ENCODE measurements around the gene HMCES.
"Not testable (repeated sequence)": the region's sequence is repeated elsewhere in the genome, so short reads cannot be mapped to it uniquely, and the experiment has no call there.

The HMCES gene

GRCh38 chr3:129259612-129260477 lies 18.8 kb upstream of the HMCES start:
- DNase-seq = no peak

DNA sequence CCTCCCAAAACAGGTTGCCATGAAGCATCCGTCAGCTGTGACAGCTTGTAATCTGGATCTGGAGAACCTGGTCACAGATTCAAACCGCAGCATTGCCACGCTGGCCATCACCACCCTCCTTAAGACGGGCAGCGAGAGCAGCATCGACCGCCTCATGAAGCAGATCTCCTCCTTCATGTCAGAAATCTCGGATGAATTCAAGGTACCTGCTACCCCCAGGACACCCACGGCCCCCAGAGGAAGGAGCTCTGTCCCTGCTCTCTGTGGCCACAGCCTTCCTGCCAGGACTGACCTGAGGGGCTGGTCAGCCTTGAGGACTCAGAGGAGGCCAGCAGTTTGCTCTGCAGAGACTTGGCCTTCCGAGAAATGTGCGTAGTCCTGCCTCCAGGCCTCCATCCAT lies 18.1 kb upstream of the HMCES start:
- no peak for DNase-seq

GRCh38 chr3:129261894-129262293 lies 16.8 kb upstream of the HMCES start:
- DNase-seq = no peak

- no peak for DNase-seq
Observed at GRCh38 chr3:129263161-129263910, 15.3 kb upstream of the HMCES start.

DNA sequence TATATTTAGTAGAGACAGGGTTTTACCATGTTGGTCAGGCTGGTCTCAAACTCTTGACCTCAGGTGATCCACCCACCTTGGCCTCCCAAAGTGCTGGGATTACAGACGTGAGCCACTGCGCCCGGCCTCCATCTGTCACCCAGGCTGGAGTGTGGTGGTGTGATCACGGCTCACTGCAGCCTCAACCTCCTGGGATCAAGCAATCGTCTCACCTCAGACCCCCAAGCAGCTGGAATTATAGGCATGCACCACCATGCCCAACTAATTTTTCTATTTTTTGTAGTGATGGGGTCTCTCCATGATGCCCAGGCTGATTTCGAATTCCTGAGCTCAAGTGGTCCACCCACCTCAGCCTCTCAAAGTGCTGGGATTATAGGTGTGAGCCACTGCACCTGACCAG lies 13.7 kb upstream of the HMCES start:
- not testable (repeated sequence) for DNase-seq

DNA sequence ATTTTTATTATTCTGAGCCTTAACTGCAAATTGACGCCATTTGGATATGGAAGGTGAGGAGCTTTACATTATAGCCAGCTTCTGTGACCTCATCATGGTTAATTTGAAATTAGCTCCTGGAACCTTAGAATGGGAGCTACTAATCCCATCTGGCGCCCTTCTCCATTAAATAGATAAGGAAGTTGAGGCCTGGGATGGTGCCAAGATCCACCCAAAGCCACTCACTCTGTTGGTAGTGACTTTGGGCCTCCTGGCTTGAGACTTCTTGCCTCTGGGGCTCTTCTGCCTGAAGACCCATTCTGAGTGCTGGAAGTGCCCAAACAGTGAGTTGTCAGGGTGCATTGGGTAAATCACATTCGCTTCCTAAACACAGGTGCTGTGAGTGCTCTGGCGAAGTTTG lies 12.0 kb upstream of the HMCES start:
- no peak for DNase-seq

GRCh38 chr3:129268396-129268795 lies 10.3 kb upstream of the HMCES start:
- no peak for DNase-seq

- DNase-seq = no peak
Observed at GRCh38 chr3:129271674-129272073, 7.0 kb upstream of the HMCES start.

GRCh38 chr3:129276385-129276784 lies 2.3 kb upstream of the HMCES start:
- DNase-seq = peak in 1 of 2 donors; percentile 71

GRCh38 chr3:129277829-129278271 lies 820 bp upstream of the HMCES start:
- no peak for DNase-seq

DNA sequence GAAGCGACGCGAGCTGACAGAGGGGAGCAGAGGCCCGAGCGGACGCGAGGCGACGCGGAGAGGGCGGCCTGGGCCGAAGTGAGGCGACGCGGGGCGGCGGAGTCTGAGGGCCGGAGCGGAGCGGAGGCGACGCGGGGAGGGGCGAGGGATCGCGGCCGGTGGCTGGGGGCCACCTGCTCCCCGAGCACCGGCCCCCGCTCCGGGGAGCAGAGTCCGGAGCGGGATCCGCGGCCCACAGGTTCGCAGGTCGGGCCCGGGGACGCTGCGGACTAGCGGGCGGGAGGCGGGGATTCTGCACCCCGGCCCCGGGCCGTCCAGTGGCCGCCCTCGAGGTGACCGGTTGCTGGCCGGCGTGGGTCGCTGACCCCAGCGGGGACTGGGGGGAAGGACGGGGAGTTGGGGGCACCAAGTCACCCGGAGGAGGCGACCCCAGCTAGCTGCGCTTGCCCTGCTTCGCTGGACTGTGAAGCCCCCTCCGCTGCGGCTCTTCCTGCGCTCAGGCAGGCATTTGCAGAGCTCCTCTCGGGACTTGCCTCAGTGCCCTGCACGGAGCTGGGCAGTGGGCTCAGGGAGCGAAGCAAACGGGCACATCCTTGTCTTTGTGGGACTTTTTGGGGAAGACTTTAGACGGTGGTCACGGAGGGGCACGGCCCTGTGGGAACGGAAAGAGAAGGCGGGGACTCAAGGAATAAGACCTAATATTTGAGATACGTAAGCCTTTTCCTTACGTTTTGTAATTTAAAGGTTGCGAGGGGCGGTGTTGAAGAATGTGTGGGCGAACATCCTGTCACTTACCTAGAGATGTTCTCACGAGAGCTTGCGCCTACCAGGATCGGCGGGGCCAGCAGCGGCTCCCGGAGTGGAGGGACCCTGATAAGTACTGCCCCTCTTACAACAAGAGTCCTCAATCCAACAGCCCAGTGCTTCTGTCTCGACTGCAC lies 566 bp downstream of the HMCES start:
- DNase-seq = peak; percentile 45 to 66

DNA sequence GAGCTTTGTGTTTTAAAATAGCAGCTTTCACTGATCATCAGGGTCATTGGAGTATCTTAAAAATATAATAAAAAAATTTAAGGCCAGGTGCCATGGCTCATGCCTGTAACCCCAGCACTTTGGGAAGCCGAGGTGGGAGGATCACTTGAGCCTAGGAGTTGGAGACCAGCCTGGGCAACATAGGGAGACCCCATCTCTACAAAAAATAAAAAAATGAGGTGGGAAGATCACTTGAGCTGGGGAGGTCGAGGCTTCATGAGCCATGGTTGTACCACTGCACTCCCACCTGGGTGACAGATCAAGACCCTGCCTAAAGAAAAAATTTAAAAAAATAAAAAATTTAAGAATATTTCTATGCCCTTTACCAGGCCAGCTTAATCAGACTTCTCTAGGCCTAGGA lies 1.5 kb downstream of the HMCES start:
- no peak for DNase-seq

GRCh38 chr3:129281726-129282125 lies 3.1 kb downstream of the HMCES start:
- DNase-seq = no peak

DNA sequence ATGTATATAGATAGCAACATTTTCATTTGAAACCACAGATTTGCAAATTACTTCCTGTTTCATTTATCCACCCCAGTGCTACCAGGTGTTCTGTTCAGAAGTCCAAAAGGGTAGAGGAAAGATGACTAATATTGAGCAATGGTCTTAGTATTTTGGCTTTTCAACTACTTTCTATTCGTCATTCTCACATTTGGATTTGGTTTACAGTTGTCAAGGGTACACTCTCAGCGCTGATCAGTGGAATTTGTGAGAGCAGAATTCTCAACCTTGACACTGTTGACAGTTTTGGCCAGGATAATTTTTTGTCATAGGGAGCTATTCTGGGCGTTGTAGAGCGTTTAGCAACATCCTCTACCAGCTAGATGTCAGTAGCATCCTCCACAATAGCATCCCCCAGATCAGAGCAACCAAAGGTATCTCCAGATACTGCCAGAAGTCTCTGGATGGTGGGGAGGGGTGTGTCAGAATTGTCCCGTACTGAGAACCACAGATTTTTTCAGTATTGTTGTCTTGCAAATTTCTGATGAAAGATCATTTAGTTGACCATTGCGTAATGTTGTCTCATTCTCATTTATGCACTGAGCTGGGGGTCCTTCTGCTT lies 4.2 kb downstream of the HMCES start:
- DNase-seq = peak in 1 of 2 donors; percentile 56

DNA sequence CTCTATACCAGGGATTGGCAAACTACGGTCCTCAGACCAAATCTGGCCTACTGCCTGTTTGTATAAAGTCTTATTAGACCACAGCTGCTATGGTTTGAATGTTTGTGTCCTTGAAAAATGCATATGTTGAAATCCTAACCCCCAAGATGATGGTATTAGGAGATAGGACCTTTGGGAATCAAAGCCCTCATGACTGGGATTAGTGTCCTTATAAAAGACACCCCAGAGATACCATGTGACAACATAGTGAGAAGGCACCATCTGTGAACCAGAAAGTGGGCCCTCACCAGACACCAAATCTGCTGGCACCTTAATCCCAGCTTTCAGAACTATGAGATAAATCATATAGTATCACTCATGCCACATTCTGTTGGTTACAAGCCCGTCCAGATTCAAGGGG lies 7.4 kb downstream of the HMCES start:
- DNase-seq = no peak

DNA sequence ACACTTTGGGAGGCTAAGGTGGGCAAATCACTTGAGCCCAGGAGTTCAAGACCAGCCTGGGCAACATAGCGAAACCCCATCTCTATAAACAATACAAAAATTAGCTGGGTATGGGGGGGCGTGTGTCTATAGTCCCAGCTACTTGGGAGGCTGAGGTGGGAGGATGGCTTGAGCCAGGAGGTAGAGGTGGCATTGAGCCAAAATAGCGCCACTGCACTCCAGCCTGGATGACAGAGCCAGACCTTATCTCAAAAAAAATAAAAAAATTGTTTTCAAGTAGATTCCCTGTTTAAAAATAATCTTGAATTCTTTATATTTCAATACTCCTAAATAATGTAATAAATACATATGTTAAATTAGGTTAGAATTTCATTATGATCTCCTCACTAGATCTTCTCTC lies 9.8 kb downstream of the HMCES start:
- DNase-seq = no peak

GRCh38 chr3:129289201-129289921 lies 10.7 kb downstream of the HMCES start:
- no peak for DNase-seq

GRCh38 chr3:129291236-129291886 lies 12.7 kb downstream of the HMCES start:
- no peak for DNase-seq

DNA sequence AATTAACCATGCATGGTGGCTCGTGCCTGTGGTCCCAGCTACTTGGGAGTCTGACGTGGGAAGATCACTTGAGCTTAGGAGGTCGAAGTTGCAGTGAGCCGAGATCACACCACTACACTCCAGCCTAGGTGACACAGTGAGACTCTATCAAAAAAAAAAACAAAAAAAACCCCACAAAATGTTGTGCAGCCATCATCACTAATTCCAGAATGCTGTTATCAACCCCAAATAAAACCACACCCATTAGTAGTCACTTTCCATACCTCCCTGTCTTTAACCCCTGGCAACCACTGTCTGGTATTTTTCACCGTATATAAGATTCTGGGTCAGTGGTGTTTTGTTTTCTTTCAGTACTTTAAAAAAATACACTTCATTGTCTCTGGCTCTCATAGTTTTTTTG lies 16.6 kb downstream of the HMCES start:
- no peak for DNase-seq

GRCh38 chr3:129304146-129304961 lies 25.7 kb downstream of the HMCES start:
- no peak for DNase-seq

GRCh38 chr3:129304962-129305222 lies 26.2 kb downstream of the HMCES start:
- DNase-seq = no peak
